ENCODE results near the gene TMCO4. TPM values are rescaled to one million over a fixed set of nuclear protein-coding genes. Genes with fewer than 3 reads are reported as not detected.
"Not testable (repeated sequence)": the region's sequence is repeated elsewhere in the genome, so short reads cannot be mapped to it uniquely, and the experiment has no call there.

Gene TMCO4
- 4.1 TPM for total RNA-seq (ENCODE audit: unreplicated experiment)
- long read RNA-seq, partial matches to known transcripts = 0 of 1 reads
- long read RNA-seq, other reads (novel, unspliced or antisense) = 1 of 1 reads

DNA sequence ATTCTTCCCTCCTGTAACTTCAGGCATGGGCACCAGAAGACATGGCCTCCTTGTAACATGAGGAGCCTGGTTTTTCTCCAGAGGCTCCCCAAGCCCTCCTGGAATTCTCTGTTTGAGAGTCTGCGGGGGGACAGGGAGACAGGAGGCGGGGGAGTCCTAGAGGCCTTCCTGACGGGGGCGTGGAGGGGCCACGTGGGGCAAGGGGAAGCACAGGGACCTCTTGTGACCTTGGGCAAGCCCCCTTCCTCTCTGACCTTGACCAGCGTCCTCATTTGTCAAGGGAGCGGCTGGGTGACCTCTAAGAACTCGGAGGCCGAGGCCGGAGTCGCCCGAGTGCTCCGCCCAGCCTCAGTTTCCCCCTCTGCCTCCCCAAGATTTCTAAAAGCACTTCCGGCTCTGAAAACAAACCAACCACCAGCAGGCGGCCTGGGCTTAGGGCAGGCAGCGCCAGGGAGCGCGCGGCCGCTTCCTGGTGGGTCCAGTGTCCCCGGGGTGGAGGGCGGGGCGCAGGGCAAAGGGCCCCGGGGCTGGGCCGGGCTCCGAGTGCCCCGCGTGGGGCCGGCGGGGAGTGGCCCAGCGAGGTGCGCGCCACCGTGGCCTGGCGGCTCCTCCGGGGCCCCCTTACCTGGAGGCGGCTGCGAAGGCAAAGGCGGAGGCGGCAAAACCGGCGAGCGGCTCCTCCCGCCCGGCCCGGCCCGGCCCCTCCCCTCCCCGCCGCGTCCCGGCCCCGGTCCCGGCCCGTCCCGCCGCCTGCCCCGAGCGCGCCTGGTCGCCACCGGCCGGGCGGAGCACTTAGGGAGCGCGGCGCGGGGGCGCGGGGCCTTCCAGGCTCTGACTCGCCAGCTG is at the start of gene TMCO4:
Gene TMCO4 (minus strand): TSS at position 687 of the 846 bp plus-strand sequence. CDS start 19,158 bp downstream, outside the sequence.
- Mint-ChIP-seq H3K36me3 (ENCODE audit: low read depth, unreplicated experiment) (peaks cover 3% of the 10 kb centered on the region), H3K9me3 (ENCODE audit: unreplicated experiment) (no peaks in the 10 kb centered on the region), H3K4me1 (ENCODE audit: unreplicated experiment) (peaks cover 4% of the 10 kb centered on the region), H3K27ac (ENCODE audit: unreplicated experiment) (peak within 1 kb of the TSS; percentile 86), H3K27me3 (ENCODE audit: unreplicated experiment) (peaks cover 8% of the 10 kb centered on the region), H3K4me3 (ENCODE audit: unreplicated experiment) (peak within 1 kb of the TSS; percentile 89)
- TF ChIP-seq, protein P1, sequence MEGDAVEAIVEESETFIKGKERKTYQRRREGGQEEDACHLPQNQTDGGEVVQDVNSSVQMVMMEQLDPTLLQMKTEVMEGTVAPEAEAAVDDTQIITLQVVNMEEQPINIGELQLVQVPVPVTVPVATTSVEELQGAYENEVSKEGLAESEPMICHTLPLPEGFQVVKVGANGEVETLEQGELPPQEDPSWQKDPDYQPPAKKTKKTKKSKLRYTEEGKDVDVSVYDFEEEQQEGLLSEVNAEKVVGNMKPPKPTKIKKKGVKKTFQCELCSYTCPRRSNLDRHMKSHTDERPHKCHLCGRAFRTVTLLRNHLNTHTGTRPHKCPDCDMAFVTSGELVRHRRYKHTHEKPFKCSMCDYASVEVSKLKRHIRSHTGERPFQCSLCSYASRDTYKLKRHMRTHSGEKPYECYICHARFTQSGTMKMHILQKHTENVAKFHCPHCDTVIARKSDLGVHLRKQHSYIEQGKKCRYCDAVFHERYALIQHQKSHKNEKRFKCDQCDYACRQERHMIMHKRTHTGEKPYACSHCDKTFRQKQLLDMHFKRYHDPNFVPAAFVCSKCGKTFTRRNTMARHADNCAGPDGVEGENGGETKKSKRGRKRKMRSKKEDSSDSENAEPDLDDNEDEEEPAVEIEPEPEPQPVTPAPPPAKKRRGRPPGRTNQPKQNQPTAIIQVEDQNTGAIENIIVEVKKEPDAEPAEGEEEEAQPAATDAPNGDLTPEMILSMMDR (IDR thresholded peaks at IDR 0.05; ENCODE audit: unreplicated experiment) = peak; percentile 13
- DNase-seq (ENCODE audit: low spot score) = peak; percentile 20

DNA sequence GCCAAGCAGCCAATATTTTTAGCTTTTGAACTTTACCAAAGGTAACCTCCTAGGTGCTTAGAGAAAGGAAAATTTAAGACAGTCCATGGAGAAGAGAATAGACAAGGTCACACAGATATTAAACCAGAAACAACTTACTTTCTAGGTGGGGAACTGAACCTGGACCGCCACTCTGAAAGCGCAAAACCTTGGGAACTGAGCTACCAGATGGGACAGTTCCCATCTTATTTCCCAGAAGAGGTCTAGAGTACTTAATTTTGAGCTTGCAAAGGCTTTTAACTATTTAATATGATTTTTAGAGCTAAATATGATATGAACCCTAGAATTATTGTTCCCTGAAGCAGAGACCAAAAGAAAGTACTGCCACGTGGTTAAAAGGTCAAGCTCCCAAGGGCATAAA is 49.6 kb upstream of the TMCO4 start:
- H3K4me1 Mint-ChIP-seq (ENCODE audit: unreplicated experiment); H3K27ac Mint-ChIP-seq (ENCODE audit: unreplicated experiment); H3K9me3 Mint-ChIP-seq (ENCODE audit: unreplicated experiment); DNase-seq (ENCODE audit: low spot score); H3K36me3 Mint-ChIP-seq (ENCODE audit: low read depth, unreplicated experiment); H3K4me3 Mint-ChIP-seq (ENCODE audit: unreplicated experiment); H3K27me3 Mint-ChIP-seq (ENCODE audit: unreplicated experiment): not testable (repeated sequence)

DNA sequence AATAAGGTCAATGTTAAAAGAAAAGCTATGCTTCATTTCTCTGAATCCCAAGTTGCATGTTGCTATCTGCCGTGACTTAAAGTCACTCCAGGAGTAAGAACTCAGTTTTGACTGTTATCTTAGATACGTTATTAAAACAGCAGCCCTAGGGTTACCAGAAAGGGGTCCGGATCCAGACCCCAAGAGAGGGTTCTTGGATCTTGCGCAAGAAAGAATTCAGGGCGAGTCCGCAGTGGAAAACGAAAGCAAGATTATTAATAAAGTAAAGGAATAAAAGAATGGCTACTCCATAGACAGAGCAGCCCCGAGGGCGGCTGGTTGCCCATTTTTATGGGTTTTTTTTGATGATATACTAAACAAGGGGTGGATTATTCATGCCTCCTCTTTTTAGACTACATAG is 47.6 kb upstream of the TMCO4 start:
- H3K27me3 Mint-ChIP-seq (ENCODE audit: unreplicated experiment); DNase-seq (ENCODE audit: low spot score); H3K36me3 Mint-ChIP-seq (ENCODE audit: low read depth, unreplicated experiment); H3K9me3 Mint-ChIP-seq (ENCODE audit: unreplicated experiment); H3K27ac Mint-ChIP-seq (ENCODE audit: unreplicated experiment); H3K4me1 Mint-ChIP-seq (ENCODE audit: unreplicated experiment); H3K4me3 Mint-ChIP-seq (ENCODE audit: unreplicated experiment): not testable (repeated sequence)

DNA sequence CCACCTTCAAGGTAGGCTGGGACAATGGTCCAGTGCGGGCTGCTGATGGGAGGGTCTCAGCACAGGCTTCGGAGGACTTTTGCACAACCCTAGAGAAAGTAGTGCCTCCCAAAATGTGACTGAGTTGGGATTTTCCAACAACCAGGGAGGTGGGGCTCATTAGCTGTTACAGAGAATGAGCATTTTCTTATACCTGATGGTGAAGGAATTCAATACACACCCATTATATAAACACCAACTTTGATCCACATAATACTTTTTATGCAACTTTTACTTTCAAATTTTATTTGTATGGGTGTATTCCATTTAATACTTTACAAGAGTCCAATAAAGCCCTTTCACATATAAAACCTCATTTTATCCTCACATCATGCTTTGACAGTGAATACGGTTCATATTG is 46.6 kb upstream of the TMCO4 start:
- no peak for DNase-seq (ENCODE audit: low spot score)
- Mint-ChIP-seq H3K27me3 (ENCODE audit: unreplicated experiment) (no peaks in the 10 kb centered on the region), H3K36me3 (ENCODE audit: low read depth, unreplicated experiment) (no peaks in the 10 kb centered on the region), H3K4me3 (ENCODE audit: unreplicated experiment) (no peak overlapping the region), H3K4me1 (ENCODE audit: unreplicated experiment) (peaks cover 7% of the 10 kb centered on the region), H3K27ac (ENCODE audit: unreplicated experiment) (no peak overlapping the region), H3K9me3 (ENCODE audit: unreplicated experiment) (no peaks in the 10 kb centered on the region)
- TF ChIP-seq, protein P1 (IDR thresholded peaks at IDR 0.05; ENCODE audit: unreplicated experiment) = no peak

DNA sequence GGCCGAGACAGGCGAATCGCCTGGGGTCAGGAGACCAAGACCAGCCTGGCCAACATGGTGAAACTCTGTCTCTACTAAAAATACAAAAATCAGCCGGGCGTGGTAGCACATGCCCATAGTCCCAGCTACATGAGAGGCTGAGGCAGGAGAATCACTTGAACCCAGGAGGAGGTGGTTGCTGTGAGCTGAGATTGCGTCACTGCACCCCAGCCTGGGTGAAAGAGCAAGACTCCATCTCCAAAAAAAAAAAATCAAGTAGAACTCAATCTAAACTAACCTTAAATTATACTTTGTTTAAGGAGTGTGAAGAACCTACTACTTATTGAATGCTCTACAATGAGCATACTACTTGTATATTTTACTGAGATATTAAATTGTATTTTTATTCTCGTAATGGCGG is 45.8 kb upstream of the TMCO4 start:
- Mint-ChIP-seq H3K9me3 (ENCODE audit: unreplicated experiment) (no peaks in the 10 kb centered on the region), H3K27me3 (ENCODE audit: unreplicated experiment) (no peaks in the 10 kb centered on the region), H3K36me3 (ENCODE audit: low read depth, unreplicated experiment) (no peaks in the 10 kb centered on the region), H3K4me3 (ENCODE audit: unreplicated experiment) (no peak overlapping the region), H3K4me1 (ENCODE audit: unreplicated experiment) (peaks cover 7% of the 10 kb centered on the region), H3K27ac (ENCODE audit: unreplicated experiment) (no peak overlapping the region)
- DNase-seq (ENCODE audit: low spot score) = no peak
- TF ChIP-seq, protein P1 (IDR thresholded peaks at IDR 0.05; ENCODE audit: unreplicated experiment) = no peak

Data from endothelial cell (in vitro differentiated cells).